Placental epithelial cell (primary cell): Measurements from ENCODE around the gene HOXA9. TPM values are rescaled to one million over a fixed set of nuclear protein-coding genes. Genes with fewer than 3 reads are reported as not detected.

Source experiments
- small RNA-seq: library from RNA; depleted of rRNA; stranded (forward); fragments of <200 nt; gene quantifications from one replicate; pipeline ENCODE3, GENCODE V24; 2012
- total RNA-seq: library from RNA; depleted of rRNA; stranded (reverse); fragments of >200 nt; gene quantifications from 2 replicates; pipeline ENCODE4 v1.2.3, GENCODE V29; 2012

The HOXA9 gene
- not detected in 2 replicates for total RNA-seq

DNA sequence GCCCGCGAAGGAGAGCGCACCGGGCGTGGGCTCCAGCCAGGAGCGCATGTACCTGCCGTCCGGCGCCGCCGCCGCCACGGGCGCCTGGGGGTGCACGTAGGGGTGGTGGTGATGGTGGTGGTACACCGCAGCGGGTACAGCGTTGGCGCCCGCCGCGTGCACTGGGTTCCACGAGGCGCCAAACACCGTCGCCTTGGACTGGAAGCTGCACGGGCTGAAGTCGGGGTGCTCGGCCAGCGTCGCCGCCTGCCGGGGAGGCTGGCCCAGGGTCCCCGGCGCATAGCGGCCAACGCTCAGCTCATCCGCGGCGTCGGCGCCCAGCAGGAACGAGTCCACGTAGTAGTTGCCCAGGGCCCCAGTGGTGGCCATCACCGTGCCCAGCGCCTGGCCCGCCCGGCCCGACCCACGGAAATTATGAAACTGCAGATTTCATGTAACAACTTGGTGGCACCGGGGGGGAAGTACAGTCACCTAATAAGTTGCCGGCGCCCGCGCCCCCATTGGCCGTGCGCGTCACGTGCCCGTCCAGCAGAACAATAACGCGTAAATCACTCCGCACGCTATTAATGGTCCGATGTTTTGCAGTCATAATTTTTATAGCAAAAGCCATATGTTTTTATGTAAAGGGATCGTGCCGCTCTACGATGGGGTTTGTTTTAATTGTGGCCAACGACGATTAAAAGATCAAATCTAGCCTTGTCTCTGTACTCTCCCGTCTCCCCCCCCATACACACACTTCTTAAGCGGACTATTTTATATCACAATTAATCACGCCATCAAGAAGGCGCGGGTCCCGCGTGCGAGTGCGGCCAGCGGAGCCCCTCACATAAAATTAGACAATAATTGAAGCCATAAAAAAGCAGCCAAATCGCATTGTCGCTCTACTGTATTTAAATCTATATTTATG lies at the start of gene HOXA9:
Gene HOXA9 (minus strand): TSS at position 449 of the 907 bp plus-strand sequence. CDS start 80 bp downstream, at position 369.

DNA sequence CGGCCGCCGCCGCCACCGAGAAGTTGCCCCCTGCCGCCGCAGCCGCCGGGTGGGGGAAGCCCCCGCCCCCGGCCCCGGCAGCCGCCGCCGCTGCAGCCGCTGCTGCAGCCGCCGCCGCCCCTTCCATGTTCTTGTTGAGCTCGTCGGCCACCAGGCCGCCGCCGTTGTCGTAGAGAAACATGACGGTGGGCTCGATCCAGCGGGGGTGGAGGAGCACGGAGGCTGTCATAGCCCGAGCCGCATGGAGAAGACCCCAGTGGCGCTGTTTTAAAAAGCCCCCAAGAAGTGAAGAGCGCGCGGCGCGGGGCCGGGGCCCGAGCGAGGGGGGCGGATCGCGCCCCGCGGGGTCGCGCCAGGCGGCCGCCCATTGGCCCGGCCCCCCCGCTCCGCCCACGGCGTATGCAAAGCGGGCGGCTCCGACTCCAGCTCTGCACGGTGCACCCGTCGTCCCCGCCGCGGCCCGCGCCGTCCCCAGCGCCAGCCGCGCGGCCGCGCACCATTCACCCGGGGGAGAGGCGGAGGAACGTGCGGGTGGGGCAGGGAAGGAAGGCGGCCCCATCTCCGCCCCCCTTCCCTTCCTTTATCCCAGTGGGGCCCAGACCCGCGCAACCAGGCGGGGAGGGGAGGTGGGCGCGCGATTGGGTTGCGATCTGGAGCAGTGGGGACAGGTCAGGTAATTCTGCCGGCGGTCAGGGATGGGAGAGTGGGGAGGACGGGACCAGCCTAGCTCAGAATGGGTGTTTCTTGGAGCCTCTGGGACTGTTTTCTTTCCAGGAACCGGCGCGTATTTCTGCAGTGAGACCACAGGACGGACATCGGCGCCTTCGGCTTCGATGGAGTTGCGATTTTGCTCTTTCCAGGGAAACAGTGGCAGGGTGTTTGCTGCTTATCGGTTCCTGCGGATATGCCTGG lies 34.8 kb upstream of the HOXA9 start, which contains the start of gene HOXA13:
Gene HOXA13 (minus strand): TSS at position 243 of the 912 bp plus-strand sequence. CDS start 14 bp downstream, at position 229.

DNA sequence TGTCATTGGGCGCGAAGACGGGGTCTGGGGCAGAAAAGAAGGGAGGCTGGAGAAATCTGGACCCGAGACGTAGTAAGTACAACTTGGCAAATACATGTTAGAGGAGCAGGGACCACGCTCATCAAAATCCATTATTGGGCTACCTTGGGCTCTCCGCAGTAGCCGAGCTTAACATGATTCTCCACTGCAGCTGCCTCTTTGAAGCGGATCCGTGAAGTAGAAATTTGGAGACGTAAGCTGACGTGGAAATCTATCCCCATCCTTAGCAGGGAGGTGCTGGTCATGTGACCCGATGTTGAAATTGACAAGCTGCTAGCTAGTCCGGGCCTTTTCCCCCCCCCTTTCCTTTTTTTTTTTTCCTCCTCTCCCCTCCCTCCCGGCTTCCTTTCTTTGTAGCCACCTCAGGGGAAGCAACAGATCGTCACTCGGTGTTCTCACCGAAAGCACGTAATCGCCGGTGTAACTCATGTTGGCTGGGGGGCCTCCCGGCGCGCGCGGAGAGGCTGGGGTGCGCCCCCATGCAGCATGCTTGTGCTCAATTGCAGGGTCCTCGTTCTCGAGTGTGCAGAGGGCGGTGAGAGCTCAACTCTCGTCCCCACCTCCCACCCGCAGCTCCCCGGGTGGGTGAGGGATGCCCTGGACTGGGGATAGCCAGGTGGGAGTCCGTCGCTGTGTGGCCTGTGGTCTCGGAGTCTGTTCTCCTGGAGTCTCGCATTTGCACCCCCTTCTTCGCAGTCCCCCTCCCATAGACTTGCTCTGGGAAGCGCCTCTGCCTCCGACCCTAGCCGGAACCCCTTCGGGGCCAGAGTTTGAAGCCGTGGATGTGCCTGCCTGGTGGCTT lies 19.9 kb upstream of the HOXA9 start, which contains the start of gene HOXA11:
Gene HOXA11 (minus strand): TSS at position 220 of the 841 bp plus-strand sequence. CDS start 88 bp downstream, at position 132.

DNA sequence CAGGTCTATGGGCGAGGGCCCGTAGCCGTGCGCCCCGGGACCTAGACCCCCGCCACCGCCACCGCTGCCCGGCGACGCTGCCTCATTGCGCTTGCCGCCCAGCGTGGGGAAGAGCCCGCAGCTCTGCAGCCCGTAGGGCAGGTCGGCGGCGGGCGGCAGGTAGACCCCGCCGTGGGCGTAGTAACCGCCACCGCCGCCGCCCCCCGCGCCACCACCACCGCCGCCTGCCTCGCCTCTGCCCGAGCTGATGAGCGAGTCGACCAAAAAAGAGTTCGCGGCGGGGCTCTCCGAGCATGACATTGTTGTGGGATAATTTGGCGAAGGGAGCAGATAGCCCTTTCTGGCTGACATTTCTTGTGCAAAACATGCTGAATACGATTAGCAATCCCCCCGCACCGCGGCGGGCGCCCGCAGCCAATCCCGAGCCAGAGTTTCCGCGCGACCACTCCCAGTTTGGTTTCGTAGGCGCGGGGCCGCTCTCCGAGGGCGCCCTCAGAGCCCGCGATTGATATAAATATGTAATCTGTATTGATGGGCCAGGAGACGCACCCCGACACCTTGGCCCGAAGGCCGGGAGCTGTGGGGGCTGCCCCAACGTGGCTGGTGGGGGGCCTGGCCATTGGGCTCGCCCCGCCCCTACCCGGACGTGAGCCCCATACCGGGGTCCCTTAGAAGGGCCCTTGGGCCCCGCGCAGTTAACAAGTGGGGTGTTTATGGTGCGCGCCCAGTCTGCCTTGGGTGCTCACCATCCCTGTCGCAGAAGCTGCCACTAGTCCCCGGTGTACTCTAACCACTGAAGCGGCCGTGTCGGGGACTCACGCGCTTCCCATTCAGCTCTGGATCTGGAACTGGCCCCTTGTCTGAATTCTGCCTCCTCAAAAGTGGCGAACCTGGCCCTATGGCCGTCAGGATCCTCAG lies 8.9 kb upstream of the HOXA9 start, which contains the start of gene HOXA10:
Gene HOXA10 (minus strand): TSS at position 365 of the 918 bp plus-strand sequence. CDS start 14 bp downstream, at position 351.

DNA sequence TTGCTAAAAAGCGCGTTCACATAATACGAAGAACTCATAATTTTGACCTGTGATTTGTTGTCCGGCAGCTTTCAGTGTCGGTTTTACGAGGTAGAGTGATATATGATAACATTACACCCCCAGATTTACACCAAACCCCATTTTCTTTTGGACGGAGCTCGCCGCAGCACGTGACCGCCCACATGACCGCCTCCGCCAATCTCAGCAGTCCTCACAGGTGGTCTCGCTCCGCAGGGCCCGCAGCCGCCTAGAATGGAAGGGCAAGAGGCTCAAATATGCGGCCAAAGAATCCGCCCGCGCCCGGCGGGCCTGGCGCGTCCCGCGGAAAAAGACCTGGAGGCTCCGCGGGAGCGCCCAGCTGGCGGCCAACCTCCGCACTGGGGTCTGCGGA lies 8.8 kb downstream of the HOXA9 start, which contains the start of gene HOXA7:
Gene HOXA7 (minus strand): TSS at position 168 of the 391 bp plus-strand sequence. CDS start 130 bp downstream, at position 38.

DNA sequence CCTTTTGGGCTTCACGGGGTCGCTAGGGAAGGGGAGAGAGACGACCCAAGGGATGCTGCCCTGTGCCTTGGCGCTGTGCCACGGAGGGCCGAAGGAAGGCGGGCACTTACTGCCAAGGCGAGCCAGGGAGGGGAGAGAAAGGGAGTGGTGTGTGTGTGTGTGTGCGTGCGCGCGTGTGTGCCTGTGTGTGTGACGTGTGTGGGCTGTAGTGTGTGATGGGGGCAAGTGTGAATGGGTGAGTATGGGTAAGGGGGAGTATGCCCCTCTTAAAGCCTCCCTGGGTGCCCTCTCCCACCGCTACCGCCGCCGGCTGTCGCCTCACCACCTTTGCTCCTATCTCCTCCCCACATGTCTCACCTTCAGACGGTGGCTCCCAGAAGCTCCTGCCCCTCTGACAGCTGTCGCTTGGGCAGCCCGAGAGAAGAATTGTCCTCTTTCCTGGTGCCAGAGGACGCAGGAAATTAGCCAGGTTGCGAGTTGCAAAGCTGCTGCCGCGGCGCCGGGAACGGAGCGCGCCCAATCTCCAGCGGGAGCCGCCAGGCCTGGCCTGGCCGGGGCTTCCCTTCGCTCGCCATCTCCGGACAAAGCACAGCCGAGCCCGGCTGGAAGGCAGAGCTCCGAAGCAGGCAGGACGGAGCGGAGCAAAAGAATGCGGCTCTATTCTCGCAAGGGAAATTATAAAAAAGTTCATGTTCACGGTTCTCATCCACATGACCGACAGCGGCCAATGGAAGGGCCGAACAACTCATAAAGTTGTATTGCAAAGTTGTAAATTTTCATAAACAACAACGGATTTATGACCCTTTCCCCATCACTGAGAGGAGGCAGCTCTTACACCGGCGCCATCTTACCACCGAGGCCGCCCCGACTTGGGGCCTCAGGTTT lies 13.2 kb downstream of the HOXA9 start, which contains the start of gene HOXA3:
Gene HOXA3 (minus strand): TSS at position 653 of the 885 bp plus-strand sequence. CDS start 41,943 bp downstream, outside the sequence.

DNA sequence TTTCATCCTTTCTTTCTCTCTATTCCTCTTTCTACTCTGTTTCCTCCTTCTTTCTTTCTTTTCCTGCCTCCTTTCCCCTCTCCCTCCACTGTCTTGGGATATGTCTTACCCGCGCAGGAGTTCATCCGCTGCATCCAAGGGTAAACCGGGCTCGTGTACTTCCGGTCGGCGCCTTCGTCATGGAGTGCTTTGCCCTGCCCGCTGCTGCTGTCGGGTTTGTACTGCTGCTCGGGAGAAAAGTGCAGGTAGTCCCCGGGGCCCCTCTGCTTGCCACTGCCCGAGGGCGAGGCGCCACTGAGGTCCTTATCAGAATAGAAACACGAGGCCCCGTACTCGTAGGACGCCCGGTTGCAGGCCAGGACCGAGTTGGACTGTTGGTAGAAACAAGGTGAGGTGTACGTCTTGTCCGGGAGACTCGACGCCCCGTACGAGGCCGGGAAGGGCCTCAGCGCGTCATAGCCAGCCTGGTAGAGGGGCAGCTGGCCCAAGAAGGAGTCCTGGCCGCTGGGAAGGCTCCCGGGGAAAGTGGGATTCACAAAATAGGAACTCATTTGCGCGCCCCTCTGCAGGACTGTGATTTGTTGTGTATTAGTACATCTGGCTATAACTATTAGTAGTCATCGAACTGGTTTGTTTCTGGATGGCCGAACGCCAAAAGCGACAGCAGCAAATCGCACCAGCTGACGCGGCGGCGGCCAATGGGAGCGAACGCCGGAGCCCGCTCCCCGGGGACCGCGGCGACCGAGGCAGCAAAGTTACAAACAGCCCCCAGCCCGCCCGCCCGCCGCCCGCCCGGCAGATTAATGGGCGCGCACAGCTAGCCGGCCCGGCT lies 17.9 kb downstream of the HOXA9 start, which contains the start of gene HOXA6:
Gene HOXA6 (minus strand): TSS at position 576 of the 832 bp plus-strand sequence. CDS start 25 bp downstream, at position 551.

DNA sequence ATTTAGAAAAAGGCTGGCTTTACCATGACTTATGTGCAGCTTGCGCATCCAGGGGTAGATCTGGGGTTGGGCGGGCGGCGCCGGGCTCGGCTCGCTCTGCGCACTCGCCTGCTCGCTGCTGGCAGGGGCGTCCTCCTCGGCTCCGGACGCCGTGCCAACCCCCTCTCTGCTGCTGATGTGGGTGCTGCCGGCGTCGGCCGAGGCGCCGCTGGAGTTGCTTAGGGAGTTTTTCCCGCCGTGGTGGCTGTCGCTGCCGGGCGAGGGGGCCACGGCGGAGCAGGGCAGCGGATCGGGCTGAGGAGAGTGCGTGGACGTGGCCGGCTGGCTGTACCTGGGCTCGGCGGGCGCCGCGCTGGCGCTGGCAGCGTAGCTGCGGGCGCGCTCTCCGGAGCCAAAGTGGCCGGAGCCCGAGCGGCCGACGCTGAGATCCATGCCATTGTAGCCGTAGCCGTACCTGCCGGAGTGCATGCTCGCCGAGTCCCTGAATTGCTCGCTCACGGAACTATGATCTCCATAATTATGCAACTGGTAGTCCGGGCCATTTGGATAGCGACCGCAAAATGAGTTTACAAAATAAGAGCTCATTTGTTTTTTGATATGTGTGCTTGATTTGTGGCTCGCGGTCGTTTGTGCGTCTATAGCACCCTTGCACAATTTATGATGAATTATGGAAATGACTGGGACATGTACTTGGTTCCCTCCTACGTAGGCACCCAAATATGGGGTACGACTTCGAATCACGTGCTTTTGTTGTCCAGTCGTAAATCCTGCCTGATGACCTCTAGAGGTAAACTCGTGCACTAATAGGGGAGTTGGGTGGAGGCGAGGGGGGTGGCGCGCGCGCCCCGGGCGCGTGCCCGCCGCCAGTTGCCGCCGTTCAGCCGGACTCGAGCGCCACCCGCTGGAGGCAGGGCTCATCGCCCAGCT lies 22.1 kb downstream of the HOXA9 start, which contains the start of gene HOXA5:
Gene HOXA5 (minus strand): TSS at position 659 of the 927 bp plus-strand sequence. CDS start 74 bp downstream, at position 585.

DNA sequence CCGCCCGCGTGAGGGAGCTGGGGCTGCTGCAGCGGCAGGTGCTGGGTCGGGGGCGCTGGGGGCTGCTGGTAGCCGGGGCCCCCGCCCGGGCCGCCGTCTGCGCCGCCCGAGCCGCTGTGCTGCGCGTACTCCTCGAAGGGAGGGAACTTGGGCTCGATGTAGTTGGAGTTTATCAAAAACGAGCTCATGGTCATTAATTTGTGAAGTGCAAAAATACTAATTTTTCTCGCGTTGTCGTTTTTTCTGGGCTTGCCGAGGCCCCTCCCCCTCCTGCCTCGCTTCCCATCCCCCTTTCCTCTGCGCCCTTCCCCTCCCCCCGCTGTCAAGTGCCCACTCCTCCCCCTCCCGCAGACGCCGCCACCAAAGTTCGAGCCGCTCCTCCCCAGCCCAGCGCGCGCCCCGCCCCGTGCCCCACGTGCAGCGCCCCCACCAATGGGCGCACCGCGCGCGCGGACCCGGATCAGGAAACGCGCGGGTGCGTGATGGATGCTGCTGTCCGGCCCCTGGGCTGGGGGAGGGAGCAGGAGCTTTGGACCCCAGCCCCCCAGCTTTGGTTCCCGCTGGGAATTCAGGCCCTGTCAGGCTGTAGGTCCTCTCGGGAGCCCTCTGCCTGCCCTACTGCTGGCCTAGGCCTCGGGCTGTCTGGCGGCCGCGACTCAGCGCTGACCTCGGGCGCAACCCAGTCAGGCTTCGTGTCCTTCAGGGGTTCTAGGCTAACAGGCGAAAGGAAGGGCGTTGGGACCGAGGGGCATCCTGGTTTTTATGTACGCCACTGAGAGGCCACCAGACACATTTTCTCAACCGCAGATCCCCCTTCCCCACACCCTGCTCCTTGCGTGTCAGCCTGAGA lies 34.6 kb downstream of the HOXA9 start, which contains the start of gene HOXA4:
Gene HOXA4 (minus strand): TSS at position 218 of the 850 bp plus-strand sequence. CDS start 24 bp downstream, at position 194.

Small RNAs within 50 kb of the gene (small RNA-seq; reads per million reads assigned to genes)
- gene AC004080.5 (not detected), gene RF02140 (not detected), gene RF02141 (not detected)

Other genes with a start within 250 kb of the HOXA9 start
- gene HOXA1, start 69.5 kb downstream of the HOXA9 start, total RNA-seq, result 1.2 and 1.5 TPM in 2 replicates
- 0.65 and 4.7 TPM in 2 replicates for gene HOXA2, start 62.9 kb downstream of the HOXA9 start, total RNA-seq
- gene HOXA4, start 34.8 kb downstream of the HOXA9 start, total RNA-seq, result 0.43 and 1.6 TPM in 2 replicates
- gene HOXA5, start 21.9 kb downstream of the HOXA9 start, total RNA-seq, result 0.39 TPM in 1 of 2 replicates, not detected in the other
- gene HOXA6, start 17.8 kb downstream of the HOXA9 start, total RNA-seq, result not detected in 2 replicates
- gene HOXA3, start 13.0 kb downstream of the HOXA9 start, total RNA-seq, result 1.4 and 4.7 TPM in 2 replicates
- not detected in 2 replicates for gene HOXA7, start 8.9 kb downstream of the HOXA9 start, total RNA-seq
- 0.39 TPM in 1 of 2 replicates, not detected in the other for gene HOXA10, start 8.8 kb upstream of the HOXA9 start, total RNA-seq
- 0.11 TPM in 1 of 2 replicates, not detected in the other for gene HOXA11, start 19.7 kb upstream of the HOXA9 start, total RNA-seq
- gene HOXA13, start 34.6 kb upstream of the HOXA9 start, total RNA-seq, result under 0.01 TPM in 1 of 2 replicates, not detected in the other
- not detected in 2 replicates for gene EVX1, start 77.3 kb upstream of the HOXA9 start, total RNA-seq